HG03159 (cell line): Measurements from ENCODE around the gene KCNN2.
"Not testable (repeated sequence)": the region's sequence is repeated elsewhere in the genome, so short reads cannot be mapped to it uniquely, and the experiment has no call there.

Experiments used
- ATAC-seq: cut with Tn5 transposase; IDR thresholded peaks from one replicate; pipeline ENCODE4 v1.9.1; 2021; ENCODE audit warnings: mild to moderate bottlenecking, moderate library complexity; ENCODE audit not compliant: unreplicated experiment

KCNN2 gene

GRCh38 chr5:114418176-114419066 is 56.6 kb downstream of the KCNN2 start:
- ATAC-seq, result peak; percentile 98

GRCh38 chr5:114419067-114419388 is 57.2 kb downstream of the KCNN2 start:
- ATAC-seq, result peak; percentile 27

GRCh38 chr5:114419959-114420358 is 58.1 kb downstream of the KCNN2 start:
- no peak for ATAC-seq

- no peak for ATAC-seq
Measured at GRCh38 chr5:114427204-114427603, 65.3 kb downstream of the KCNN2 start.

- ATAC-seq, result no peak
Measured at GRCh38 chr5:114430532-114430931, 68.7 kb downstream of the KCNN2 start.

- ATAC-seq, result not testable (repeated sequence)
Measured at GRCh38 chr5:114432684-114433083, 70.8 kb downstream of the KCNN2 start.

- ATAC-seq, result no peak
Measured at GRCh38 chr5:114434396-114435219, 72.7 kb downstream of the KCNN2 start.

- no peak for ATAC-seq
Measured at GRCh38 chr5:114435220-114435481, 73.3 kb downstream of the KCNN2 start.

- ATAC-seq, result peak; percentile 80
Measured at GRCh38 chr5:114435885-114436299, 74.0 kb downstream of the KCNN2 start.

- no peak for ATAC-seq
Measured at GRCh38 chr5:114437936-114438335, 76.1 kb downstream of the KCNN2 start.

GRCh38 chr5:114438471-114438870 is 76.6 kb downstream of the KCNN2 start:
- ATAC-seq, result no peak

GRCh38 chr5:114447084-114447773 is 85.4 kb downstream of the KCNN2 start:
- peak; percentile 53 for ATAC-seq

GRCh38 chr5:114448481-114448880 is 86.6 kb downstream of the KCNN2 start:
- no peak for ATAC-seq

GRCh38 chr5:114449860-114450421 is 88.1 kb downstream of the KCNN2 start:
- ATAC-seq, result peak; percentile 98

GRCh38 chr5:114450437-114450836 is 88.6 kb downstream of the KCNN2 start:
- no peak for ATAC-seq

- ATAC-seq, result no peak
Measured at GRCh38 chr5:114458726-114459125, 96.9 kb downstream of the KCNN2 start.

- no peak for ATAC-seq
Measured at GRCh38 chr5:114467171-114467570, 105.3 kb downstream of the KCNN2 start.

- no peak for ATAC-seq
Measured at GRCh38 chr5:114467729-114468128, 105.9 kb downstream of the KCNN2 start.

- no peak for ATAC-seq
Measured at GRCh38 chr5:114469372-114469771, 107.5 kb downstream of the KCNN2 start.

- no peak for ATAC-seq
Measured at GRCh38 chr5:114471529-114471928, 109.7 kb downstream of the KCNN2 start.

- no peak for ATAC-seq
Measured at GRCh38 chr5:114473541-114473940, 111.7 kb downstream of the KCNN2 start.
